Measurements from ENCODE around the gene INVS. TPM values are rescaled to one million over a fixed set of nuclear protein-coding genes. Genes with fewer than 3 reads are reported as not detected.

Gene INVS
- total RNA-seq, 2 experiments from 2014 or later = 30.7 to 36.7 TPM

GRCh38 chr9:100082782-100083181 is 16.3 kb upstream of the INVS start:
- H3K9me2 ChIP-seq (ENCODE audit: insufficient read depth, low read length) = no peaks in the 10 kb centered on the region
- peaks cover 100% of the 10 kb centered on the region for H3K79me2 ChIP-seq (ENCODE audit: insufficient read depth, low read depth, low read length)
- no TSS peak for BruUV-seq (replicated peaks)
- no peak overlapping the region for H2AFZ ChIP-seq (ENCODE audit: low read length)
- H4K20me1 ChIP-seq (ENCODE audit: insufficient read depth, low read length) = no peaks in the 10 kb centered on the region
- H3K27ac ChIP-seq (ENCODE audit: low read depth, low read length, poor library complexity, severe bottlenecking) = peak overlapping the region; percentile 95
- H3K4me1 ChIP-seq (ENCODE audit: insufficient read depth, low read length, poor library complexity, severe bottlenecking) = peaks cover 95% of the 10 kb centered on the region
- POLR2A ChIA-PET = interaction anchor here (0.6 to 8.9 kb wide), 5 partner anchors 12 to 104 kb away, joined by 3 to 108 read pairs (median 21); partner anchors contain the start of gene ERP44
- intact Hi-C loops (cut with micrococcal nuclease; ENCODE audit: unreplicated experiment) = no loop called here
- TF ChIP-seq EZH2phosphoT487 (IDR thresholded peaks at IDR 0.05; ENCODE audit: borderline replicate concordance, low read depth, low read length) = no peak
- no peak for TF ChIP-seq CTCF (conservative IDR thresholded peaks at IDR 0.05; ENCODE audit: low read length)
- CTCF ChIA-PET (ENCODE audit: unreplicated experiment) = no interaction called here
- no peak for DNase-seq (ENCODE audit: low spot score)
- peaks cover 2% of the 10 kb centered on the region for H3K36me3 ChIP-seq (ENCODE audit: insufficient read depth, low read length)
- peak overlapping the region; percentile 68 for H3K4me3 ChIP-seq (ENCODE audit: low read depth, low read length, poor library complexity, severe bottlenecking)
- no peaks in the 10 kb centered on the region for H3K9me3 ChIP-seq (ENCODE audit: low read length)
- peak overlapping the region; percentile 85 for H3K4me2 ChIP-seq (ENCODE audit: low read length)

GRCh38 chr9:100083448-100084127 is 15.5 kb upstream of the INVS start:
- peak overlapping the region; percentile 95 for H3K27ac ChIP-seq (ENCODE audit: low read depth, low read length, poor library complexity, severe bottlenecking)
- intact Hi-C loops (cut with micrococcal nuclease; ENCODE audit: unreplicated experiment) = loop anchor here (1.0 to 2.0 kb wide), 2 partner anchors 25 to 55 kb away; no protein-coding TSS in a partner anchor
- no peak for DNase-seq (ENCODE audit: low spot score)
- peak overlapping the region; percentile 68 for H3K4me3 ChIP-seq (ENCODE audit: low read depth, low read length, poor library complexity, severe bottlenecking)
- peak overlapping the region; percentile 85 for H3K4me2 ChIP-seq (ENCODE audit: low read length)
- peaks cover 95% of the 10 kb centered on the region for H3K4me1 ChIP-seq (ENCODE audit: insufficient read depth, low read length, poor library complexity, severe bottlenecking)
- H3K9me3 ChIP-seq (ENCODE audit: low read length) = no peaks in the 10 kb centered on the region
- H3K36me3 ChIP-seq (ENCODE audit: insufficient read depth, low read length) = no peaks in the 10 kb centered on the region
- no peaks in the 10 kb centered on the region for H4K20me1 ChIP-seq (ENCODE audit: insufficient read depth, low read length)
- H3K79me2 ChIP-seq (ENCODE audit: insufficient read depth, low read depth, low read length) = peaks cover 100% of the 10 kb centered on the region
- no peaks in the 10 kb centered on the region for H3K9me2 ChIP-seq (ENCODE audit: insufficient read depth, low read length)
- no peak for TF ChIP-seq EZH2phosphoT487 (IDR thresholded peaks at IDR 0.05; ENCODE audit: borderline replicate concordance, low read depth, low read length)
- no peak for TF ChIP-seq CTCF (conservative IDR thresholded peaks at IDR 0.05; ENCODE audit: low read length)
- ChIA-PET POLR2A (interaction anchor here (1.1 to 8.9 kb wide), 5 partner anchors 11 to 24 kb away, joined by 3 to 108 read pairs (median 21); partner anchors contain the start of gene ERP44), CTCF (ENCODE audit: unreplicated experiment) (interaction anchor here (0.5 to 1.9 kb wide), 2 partner anchors 10 to 259 kb away, joined by 3 to 5 read pairs; no protein-coding TSS in a partner anchor)
- H2AFZ ChIP-seq (ENCODE audit: low read length) = no peak overlapping the region
- BruUV-seq (replicated peaks) = TSS peak; percentile 45

DNA sequence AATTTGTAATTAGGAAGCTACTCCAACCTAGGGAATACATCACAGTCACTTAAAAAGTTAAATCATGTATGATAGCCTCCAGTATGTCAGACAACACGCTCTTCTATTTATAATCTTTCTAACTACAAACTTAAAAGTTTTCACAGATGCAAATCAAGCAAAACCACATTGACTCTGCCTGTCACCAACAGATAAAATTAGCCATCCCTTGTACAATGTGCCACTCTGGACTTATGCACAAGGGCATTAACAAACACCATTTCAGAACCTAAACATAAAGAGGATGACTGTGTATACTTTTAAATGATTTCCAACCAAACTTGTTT is 15.0 kb upstream of the INVS start:
- Histone ChIP-seq H3K36me3 (ENCODE audit: insufficient read depth, low read length) (no peaks in the 10 kb centered on the region), H3K27ac (ENCODE audit: low read depth, low read length, poor library complexity, severe bottlenecking) (peak overlapping the region; percentile 95), H4K20me1 (ENCODE audit: insufficient read depth, low read length) (no peaks in the 10 kb centered on the region), H3K4me1 (ENCODE audit: insufficient read depth, low read length, poor library complexity, severe bottlenecking) (peaks cover 95% of the 10 kb centered on the region), H3K4me2 (ENCODE audit: low read length) (peak overlapping the region; percentile 85), H3K9me3 (ENCODE audit: low read length) (no peaks in the 10 kb centered on the region), H3K9me2 (ENCODE audit: insufficient read depth, low read length) (no peaks in the 10 kb centered on the region), H3K79me2 (ENCODE audit: insufficient read depth, low read depth, low read length) (peaks cover 100% of the 10 kb centered on the region), H3K4me3 (ENCODE audit: low read depth, low read length, poor library complexity, severe bottlenecking) (peak overlapping the region; percentile 68), H2AFZ (ENCODE audit: low read length) (no peak overlapping the region)
- intact Hi-C loops (cut with micrococcal nuclease; ENCODE audit: unreplicated experiment) = loop anchor here (1.0 to 2.0 kb wide), 2 partner anchors 26 to 55 kb away; no protein-coding TSS in a partner anchor
- TF ChIP-seq CTCF (conservative IDR thresholded peaks at IDR 0.05; ENCODE audit: low read length) (no peak), EZH2phosphoT487 (IDR thresholded peaks at IDR 0.05; ENCODE audit: borderline replicate concordance, low read depth, low read length) (no peak)
- DNase-seq (ENCODE audit: low spot score) = peak; percentile 77
- CTCF ChIA-PET (ENCODE audit: unreplicated experiment) = interaction anchor here (1.9 kb wide), 1 partner anchor 10 kb away, joined by 5 read pairs; no protein-coding TSS in a partner anchor
- POLR2A ChIA-PET = interaction anchor here (1.1 to 8.9 kb wide), 5 partner anchors 11 to 25 kb away, joined by 3 to 108 read pairs (median 21); partner anchors contain the start of gene ERP44
- BruUV-seq (replicated peaks) = no TSS peak

All from OCI-LY7 (cell line).